H1 (cell line): ENCODE data around the gene MID2. TPM values are rescaled to one million over a fixed set of nuclear protein-coding genes. Genes with fewer than 3 reads are reported as not detected.

ENCODE experiments used
- CTCF ChIA-PET: fragments of 300-600 bp; sonication (Branson Sonifier 250); formaldehyde crosslinking; loops from one replicate; lab custom pipeline; 2021; ENCODE audit not compliant: partially characterized antibody; lab: Charles Lee
- POLR2A ChIA-PET: fragments of 300-600 bp; sonication (Branson Sonifier 250); formaldehyde crosslinking; loops from one replicate; lab custom pipeline; 2021; ENCODE audit warnings: inconsistent platforms; ENCODE audit not compliant: partially characterized antibody; lab: Charles Lee
- DNase-seq, 2 experiments: peaks; one replicate each; pipeline versions ENCODE4 v3.0.0 to v3.0.0-alpha.2; 2010 to 2022; ENCODE audit warnings: low spot score in 2 of 2, low read depth in 1 of 2, mixed read lengths in 1 of 2
- FAIRE-seq: peaks from 2 replicates; lab custom pipeline; 2011; peaks lifted over from hg19 to GRCh38; lab: Jason Lieb, UNC
- H2AFZ ChIP-seq: 2 replicates; pipeline ENCODE4 v1.8.1; 2012; ENCODE audit warnings: low read length, inconsistent platforms
- H2AK5ac ChIP-seq: 2 replicates; pipeline ENCODE4 v1.6.1; 2013; ENCODE audit warnings: low read depth, low read length
- H2BK120ac ChIP-seq: replicated peaks from 2 replicates; pipeline ENCODE3; 2013; ENCODE audit warnings: low read depth, low read length, inconsistent platforms
- H2BK12ac ChIP-seq: 2 replicates; pipeline ENCODE4 v1.6.1; 2013; ENCODE audit warnings: low read depth, low read length
- H2BK15ac ChIP-seq: 2 replicates; pipeline ENCODE4 v1.6.1; 2013; ENCODE audit warnings: low read length
- H2BK20ac ChIP-seq: 2 replicates; pipeline ENCODE4 v1.6.1; 2013; ENCODE audit warnings: low read length
- H2BK5ac ChIP-seq: 2 replicates; pipeline ENCODE4 v1.6.1; 2013; ENCODE audit warnings: low read depth, low read length
- H3K14ac ChIP-seq: 2 replicates; pipeline ENCODE4 v1.6.1; 2013; ENCODE audit warnings: inconsistent platforms; ENCODE audit not compliant: insufficient read length
- H3K18ac ChIP-seq: 2 replicates; pipeline ENCODE4 v1.6.1; 2013; ENCODE audit warnings: low read length; ENCODE audit errors: extremely low read depth
- H3K23ac ChIP-seq: 2 replicates; pipeline ENCODE4 v1.6.1; 2013; ENCODE audit warnings: inconsistent platforms; ENCODE audit not compliant: insufficient read length
- H3K23me2 ChIP-seq: 2 replicates; pipeline ENCODE4 v1.6.1; 2013; ENCODE audit warnings: low read depth, low read length
- H3K27ac ChIP-seq: 2 replicates; pipeline ENCODE4 v1.6.1; 2011; ENCODE audit warnings: low read depth, low read length, inconsistent platforms
- H3K27me3 ChIP-seq, 4 experiments: replicated peaks in 1 of 4; 1 replicate in 1 of 4; 2 replicates in 3 of 4; pipeline versions ENCODE4 v1.6.1 to v1.8.1; 2011 to 2013; ENCODE audit warnings: low read length in 3 of 4, mild to moderate bottlenecking in 3 of 4, inconsistent platforms in 2 of 4, mixed read lengths in 2 of 4, moderate library complexity in 1 of 4; ENCODE audit not compliant: control insufficient read depth in 3 of 4, insufficient read depth in 3 of 4; ENCODE audit errors: extremely low read depth in 1 of 4
- H3K36me3 ChIP-seq, 4 experiments: 2 replicates each; pipeline versions ENCODE4 v1.6.1 to v1.8.1; 2011 to 2013; ENCODE audit warnings: mild to moderate bottlenecking in 4 of 4, low read length in 3 of 4, moderate library complexity in 2 of 4, control low read depth in 1 of 4, inconsistent platforms in 1 of 4; ENCODE audit not compliant: insufficient read depth in 4 of 4, control insufficient read depth in 2 of 4
- H3K4ac ChIP-seq: replicated peaks from 2 replicates; pipeline ENCODE3; 2013; ENCODE audit warnings: low read length, low read depth, mixed read lengths, inconsistent platforms; ENCODE audit not compliant: insufficient read length
- H3K4me1 ChIP-seq, 4 experiments: replicated peaks in 1 of 4; 1 replicate in 1 of 4; 2 replicates in 3 of 4; pipeline versions ENCODE4 v1.6.1 to v1.8.1; 2011 to 2013; ENCODE audit warnings: low read length in 3 of 4, inconsistent platforms in 2 of 4, mixed read lengths in 1 of 4; ENCODE audit not compliant: insufficient read depth in 4 of 4, control insufficient read depth in 3 of 4
- H3K4me2 ChIP-seq, 2 experiments: 2 replicates each; pipeline versions ENCODE4 v1.6.1 to v1.8.1; 2011 to 2013; ENCODE audit warnings: low read depth in 2 of 2, low read length in 2 of 2, control low read depth in 1 of 2, inconsistent platforms in 1 of 2, mild to moderate bottlenecking in 1 of 2; ENCODE audit not compliant: insufficient read depth in 1 of 2
- H3K4me3 ChIP-seq, 4 experiments: fragments of 200-600, 300-600 bp in 1 of 4; sonication (generic), shearing (Covaris generic), sonication (Bioruptor Twin) in 1 of 4; 2 replicates each; pipeline versions ENCODE4 v1.5.1 to v1.8.1; 2011 to 2016; ENCODE audit warnings: low read length in 4 of 4, low read depth in 3 of 4, control low read depth in 2 of 4, inconsistent platforms in 2 of 4, mild to moderate bottlenecking in 2 of 4, mixed read lengths in 1 of 4, moderate library complexity in 1 of 4; ENCODE audit not compliant: insufficient read depth in 2 of 4; ENCODE audit errors: extremely low read depth in 1 of 4
- H3K56ac ChIP-seq: replicated peaks from 2 replicates; pipeline ENCODE3; 2013; ENCODE audit warnings: low read depth, mild to moderate bottlenecking, mixed read lengths, low read length, inconsistent platforms; ENCODE audit not compliant: insufficient read length
- H3K79me1 ChIP-seq: 2 replicates; pipeline ENCODE4 v1.6.1; 2013; ENCODE audit warnings: low read depth, low read length, control low read depth
- H3K79me2 ChIP-seq, 2 experiments: 2 replicates each; pipeline versions ENCODE4 v1.6.1 to v1.8.1; 2012 to 2013; ENCODE audit warnings: low read length in 2 of 2, mild to moderate bottlenecking in 2 of 2, inconsistent platforms in 1 of 2; ENCODE audit not compliant: insufficient read depth in 2 of 2, control insufficient read depth in 1 of 2
- H3K9ac ChIP-seq, 4 experiments: replicated peaks in 1 of 4; 1 replicate in 1 of 4; 2 replicates in 3 of 4; pipeline versions ENCODE4 v1.6.1 to v1.8.1; 2011 to 2013; ENCODE audit warnings: low read depth in 3 of 4, low read length in 3 of 4, control low read depth in 2 of 4, mild to moderate bottlenecking in 2 of 4, moderate library complexity in 2 of 4, inconsistent platforms in 1 of 4; ENCODE audit errors: extremely low read depth in 1 of 4
- H3K9me3 ChIP-seq, 2 experiments: 2 replicates each; pipeline versions ENCODE4 v1.6.1 to v1.8.1; 2012 to 2013; ENCODE audit warnings: mild to moderate bottlenecking in 2 of 2, moderate library complexity in 2 of 2, control low read depth in 1 of 2, inconsistent platforms in 1 of 2, low read depth in 1 of 2, low read length in 1 of 2, mixed read lengths in 1 of 2; ENCODE audit not compliant: insufficient read depth in 2 of 2
- H4K20me1 ChIP-seq, 2 experiments: replicated peaks in 1 of 2; 2 replicates each; pipeline versions ENCODE3 to v1.8.1; 2011 to 2013; ENCODE audit warnings: inconsistent platforms in 2 of 2, low read length in 2 of 2, mild to moderate bottlenecking in 1 of 2; ENCODE audit not compliant: insufficient read depth in 2 of 2, control insufficient read depth in 1 of 2
- H4K5ac ChIP-seq: 2 replicates; pipeline ENCODE4 v1.6.1; 2013; ENCODE audit warnings: low read length, low read depth, mixed read lengths, inconsistent platforms; ENCODE audit not compliant: insufficient read length
- H4K8ac ChIP-seq: 2 replicates; pipeline ENCODE4 v1.8.0; 2013; ENCODE audit warnings: mild to moderate bottlenecking, moderate library complexity, low read length, inconsistent platforms; ENCODE audit not compliant: insufficient read depth; ENCODE audit errors: extremely low read depth
- H4K91ac ChIP-seq: replicated peaks from 2 replicates; pipeline ENCODE3; 2013; ENCODE audit warnings: low read length, mixed read lengths, inconsistent platforms; ENCODE audit not compliant: insufficient read length
- CBX8 ChIP-seq: fragments of 300-800, 300-1000 bp; sonication (generic); IDR thresholded peaks from 2 replicates; pipeline ENCODE4 v1.7.1; 2016; ENCODE audit warnings: low read depth, low read length, borderline replicate concordance
- EZH2 ChIP-seq: fragments of 200-600 bp; sonication (generic); IDR thresholded peaks from 2 replicates; pipeline ENCODE4 v1.7.1; 2012; ENCODE audit warnings: low read depth, mild to moderate bottlenecking, moderate library complexity, low read length, inconsistent platforms; ENCODE audit not compliant: severe bottlenecking
- GABPA ChIP-seq: IDR thresholded peaks from 2 replicates; pipeline ENCODE4 v1.6.1; 2011; ENCODE audit warnings: mild to moderate bottlenecking, low read length, moderate library complexity, borderline replicate concordance; ENCODE audit not compliant: insufficient read depth
- KDM4A ChIP-seq: IDR thresholded peaks from one replicate; pipeline ENCODE4 v1.7.1; 2012; ENCODE audit warnings: low read depth, mild to moderate bottlenecking, moderate library complexity, low read length, inconsistent platforms; ENCODE audit not compliant: severe bottlenecking
- SAP30 ChIP-seq: fragments of 300-600 bp; sonication (generic); IDR thresholded peaks from 2 replicates; pipeline ENCODE4 v1.7.1; 2012; ENCODE audit warnings: low read length, moderate library complexity, mild to moderate bottlenecking, inconsistent platforms; ENCODE audit not compliant: insufficient read depth, insufficient replicate concordance
- SIRT6 ChIP-seq: IDR thresholded peaks from one replicate; pipeline ENCODE4 v1.7.1; 2012; ENCODE audit warnings: low read length, inconsistent platforms
- SIX5 ChIP-seq: IDR thresholded peaks from 2 replicates; pipeline ENCODE4 v1.6.1; 2011; ENCODE audit warnings: mild to moderate bottlenecking, low read depth, low read length
- SUZ12 ChIP-seq: fragments of 200-600 bp; sonication (generic); IDR thresholded peaks from 2 replicates; pipeline ENCODE4 v1.6.1; 2012; ENCODE audit warnings: mild to moderate bottlenecking, inconsistent platforms, low read length, moderate library complexity, mixed read lengths
- TCF12 ChIP-seq: IDR thresholded peaks from 2 replicates; pipeline ENCODE4 v1.6.1; 2011; ENCODE audit warnings: low read depth, mild to moderate bottlenecking, low read length
- WGBS, 2 experiments: shearing (Covaris generic) in 1 of 2; methylation state at CpG; one replicate each; pipeline versions ENCODE4 v1.1.6 to v1.1.7; 2013 to 2015; ENCODE audit warnings: low lambda C conversion rate in 2 of 2, mixed read lengths in 2 of 2, inconsistent platforms in 1 of 2, low coverage in 1 of 2, missing lambda C conversion rate in 1 of 2; ENCODE audit not compliant: insufficient replicate concordance in 2 of 2, insufficient coverage in 1 of 2, insufficient read length in 1 of 2; ENCODE audit errors: extremely low coverage in 1 of 2, missing lambda C conversion rate in 1 of 2; 5-methylcytosine and 5-hydroxymethylcytosine counted together
- polyA plus RNA-seq, 7 experiments: library from polyadenylated mRNA; depleted of rRNA in 3 of 7; stranded (reverse) in 5 of 7; unstranded in 2 of 7; fragments of >200 nt in 5 of 7; fragments of 200-250 nt in 2 of 7; gene quantifications; 1 replicate in 5 of 7; 2 replicates in 1 of 7; 4 replicates in 1 of 7; pipeline versions ENCODE4 v1.2.1 to v1.2.3, GENCODE V29; 2011 to 2013; ENCODE audit warnings: missing spikeins in 2 of 7, mixed read lengths in 2 of 7
- total RNA-seq: library from RNA; stranded (reverse); fragmentation: NEBNext Ultra II Directional; extraction: Animal tissue kit (Norgen Biotek cat#: 25700); gene quantifications from 2 replicates; pipeline ENCODE4 v1.2.1, GENCODE V29; 2021
- TF ChIP-seq, protein P1 (sequence below): IDR thresholded peaks from 2 replicates; pipeline ENCODE4 v1.6.1; 2011; ENCODE audit warnings: low read depth, mild to moderate bottlenecking, low read length; ENCODE audit not compliant: insufficient read depth
- TF ChIP-seq, protein P2 (sequence below): IDR thresholded peaks from 2 replicates; pipeline ENCODE4 v1.6.1; 2012; ENCODE audit warnings: inconsistent platforms

MID2 gene
- total and polyA plus RNA-seq, 2 of the 8 experiments (the other 6 are each of a cell fraction or from before 2014, with no cell fraction given): 0.98 to 1.7 TPM

DNA sequence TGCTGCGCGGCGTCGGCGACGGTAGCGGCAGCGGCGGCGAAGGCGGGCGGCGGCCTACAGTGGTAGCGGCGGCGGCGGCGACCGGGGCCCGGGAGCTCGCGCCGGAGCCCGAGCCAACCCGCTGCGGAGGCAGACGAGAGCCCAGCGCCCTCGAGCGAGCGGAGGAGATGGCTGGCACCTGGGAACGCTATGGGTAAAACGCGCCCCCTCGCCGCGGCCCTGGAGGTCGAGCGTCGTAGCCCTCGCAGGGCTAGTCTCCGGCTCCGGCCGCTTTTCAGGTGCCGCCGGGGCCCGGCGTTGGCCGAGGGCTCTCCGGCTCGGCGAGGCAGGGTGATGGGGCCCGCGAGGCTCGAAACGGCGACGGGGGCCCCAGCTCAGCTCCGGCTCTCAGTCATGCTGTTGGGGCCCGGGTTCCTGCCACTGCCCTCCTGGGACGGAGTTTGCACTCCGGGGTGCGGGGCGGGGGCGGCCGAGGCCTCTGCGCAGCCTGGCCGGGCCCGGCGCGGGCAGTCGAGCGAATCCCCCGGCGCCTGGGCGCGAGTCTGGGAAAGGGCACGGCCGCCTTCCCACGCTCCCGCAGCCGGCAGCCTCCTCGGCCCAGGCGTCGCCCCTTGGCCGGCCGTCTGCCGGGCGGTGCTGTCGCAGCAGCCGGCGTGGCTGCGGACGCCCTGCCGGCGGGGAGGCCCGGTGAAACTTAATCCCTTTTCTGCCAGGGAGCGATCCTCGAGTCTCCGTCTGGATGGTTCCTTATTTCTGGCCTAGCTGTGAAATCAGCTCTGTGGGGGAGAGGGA is 768 bp downstream of the MID2 start:
- Histone ChIP-seq H3K4ac (no peak overlapping the region), H2BK15ac (no peak overlapping the region), H3K27ac (no peak overlapping the region), H3K56ac (no peak overlapping the region), H2AFZ (no peak overlapping the region), H2BK5ac (no peak overlapping the region), H3K14ac (no peak overlapping the region), H3K9me3 (no peaks in the 10 kb centered on the region), H3K23me2 (peaks cover 5% of the 10 kb centered on the region; the same call in 1 of the 2 replicates), H3K27me3 (peaks cover 4 to 12% (median 9%) of the 10 kb centered on the region in 4 experiments), H2BK120ac (no peak overlapping the region), H4K20me1 (no peaks in the 10 kb centered on the region), H4K91ac (no peak overlapping the region), H3K79me2 (no peaks in the 10 kb centered on the region), H3K18ac (no peak overlapping the region; the same call in 1 of the 2 replicates), H2BK20ac (no peak overlapping the region), H4K5ac (no peak overlapping the region), H3K4me1 (no peaks in the 10 kb centered on the region), H2BK12ac (no peak overlapping the region), H4K8ac (no peak overlapping the region), H3K4me2 (peak overlapping the region; percentile 71 to 78), H3K9ac (no peak overlapping the region), H3K36me3 (no peaks in the 10 kb centered on the region), H2AK5ac (no peak overlapping the region), H3K79me1 (no peaks in the 10 kb centered on the region), H3K23ac (no peak overlapping the region), H3K4me3 (peak overlapping the region; percentile 33 to 64 (median 40); a peak in 7 of 8 replicates)
- FAIRE-seq (no peak), DNase-seq (no peak)
- WGBS, 2 experiments: 0% methylated on average over 16 of the region's 100 CpGs; no CpG with 5 or more reads in 1 of the 2 experiments
- CTCF ChIA-PET: interaction anchor here (0.9 to 1.1 kb wide), 3 partner anchors 50 to 265 kb away, joined by 3 to 5 read pairs (median 4); partner anchors contain the start of genes ATG4A and PSMD10
- POLR2A ChIA-PET: no interaction called here
- TF ChIP-seq, protein P1, sequence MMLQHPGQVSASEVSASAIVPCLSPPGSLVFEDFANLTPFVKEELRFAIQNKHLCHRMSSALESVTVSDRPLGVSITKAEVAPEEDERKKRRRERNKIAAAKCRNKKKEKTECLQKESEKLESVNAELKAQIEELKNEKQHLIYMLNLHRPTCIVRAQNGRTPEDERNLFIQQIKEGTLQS: no peak
- TF ChIP-seq SAP30 (no peak), GABPA (no peak), CBX8 (no peak), KDM4A (peak; percentile 68), SUZ12 (peak; percentile 53), EZH2 (peak; percentile 52), TCF12 (no peak), SIX5 (no peak), SIRT6 (no peak)
- TF ChIP-seq, protein P2, sequence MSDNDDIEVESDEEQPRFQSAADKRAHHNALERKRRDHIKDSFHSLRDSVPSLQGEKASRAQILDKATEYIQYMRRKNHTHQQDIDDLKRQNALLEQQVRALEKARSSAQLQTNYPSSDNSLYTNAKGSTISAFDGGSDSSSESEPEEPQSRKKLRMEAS: peak; percentile 73
